Uterus (tissue), 4 donors: Measurements from ENCODE around the gene LMX1B. TPM values are rescaled to one million over a fixed set of nuclear protein-coding genes. Genes with fewer than 3 reads are reported as not detected.

Experiments used
- DNase-seq, 2 donors: peaks; one replicate each; pipeline ENCODE4 v3.0.0-alpha.2; 2019 to 2020
- H3K27ac ChIP-seq, 2 donors: fragments of 200-600 bp; sonication (generic); 1 replicate in 1 of 2; 2 replicates in 1 of 2; pipeline ENCODE4 v1.5.1; 2016 to 2018
- H3K27me3 ChIP-seq, 2 donors: fragments of 200-600 bp; sonication (generic); one replicate each; pipeline ENCODE4 v1.5.1; 2018 to 2019; ENCODE audit warnings: control low read depth in 1 of 2
- H3K36me3 ChIP-seq, 2 donors: fragments of 200-600 bp; sonication (generic); one replicate each; pipeline ENCODE4 v1.5.1; 2019; ENCODE audit warnings: control low read depth in 1 of 2
- H3K4me1 ChIP-seq, 2 donors: fragments of 200-600 bp; sonication (generic); one replicate each; pipeline ENCODE4 v1.5.1; 2018 to 2019; ENCODE audit warnings: control low read depth in 1 of 2
- H3K4me3 ChIP-seq, 2 donors: fragments of 200-600 bp; sonication (generic); 1 replicate in 1 of 2; 2 replicates in 1 of 2; pipeline ENCODE4 v1.5.1; 2018 to 2019; ENCODE audit warnings: mild to moderate bottlenecking in 1 of 2
- H3K9me3 ChIP-seq, 2 donors: fragments of 200-600 bp; sonication (generic); one replicate each; pipeline ENCODE4 v1.5.1; 2019; ENCODE audit warnings: control low read depth in 1 of 2
- CTCF ChIP-seq, 4 experiments: fragments of 200-600 bp in 2 of 4; fragments of 450-650 bp in 2 of 4; sonication (generic) in 2 of 4; IDR thresholded peaks; one replicate each; pipeline ENCODE4 v1.5.1; 2016 to 2019; ENCODE audit warnings: antibody characterized with exemption in 4 of 4, mild to moderate bottlenecking in 2 of 4, moderate library complexity in 1 of 4
- POLR2A ChIP-seq, 2 donors: fragments of 450-650 bp; IDR thresholded peaks; one replicate each; pipeline ENCODE4 v1.6.1; 2016; ENCODE audit warnings: antibody characterized with exemption in 2 of 2, mild to moderate bottlenecking in 1 of 2, moderate library complexity in 1 of 2
- intact Hi-C: fragments of 100-400 bp; cut with DNase I; formaldehyde crosslinking; loops from one replicate; pipeline ENCODE4 v1.15.1; 2023; ENCODE audit warnings: low total_unique reads
- total RNA-seq, 4 donors: library from RNA; depleted of rRNA in 3 of 4; stranded (reverse); fragments of >200 nt in 3 of 4; gene quantifications; one replicate each; pipeline versions ENCODE4 v1.1.0 to v1.2.4, GENCODE V29; 2014 to 2023
- donor health status: DM: yes; HTN: yes; CAD: no.

Gene LMX1B
- total RNA-seq, 4 donors from 2014 or later = not detected

- peaks cover 0 to 8% of the 10 kb centered on the region in 2 donors for H3K27me3 ChIP-seq
- peaks cover 0 to 2% of the 10 kb centered on the region in 2 donors for H3K4me1 ChIP-seq
- H3K36me3 ChIP-seq = no peaks in the 10 kb centered on the region
- no peaks in the 10 kb centered on the region for H3K9me3 ChIP-seq
- TF ChIP-seq CTCF (IDR thresholded peaks at IDR 0.05) = no peak
- no peak for TF ChIP-seq POLR2A (IDR thresholded peaks at IDR 0.05)
- H3K4me3 ChIP-seq = no peak overlapping the region
- no peak overlapping the region for H3K27ac ChIP-seq
- intact Hi-C loops = no loop called here
- no peak for DNase-seq
Measured at GRCh38 chr9:126670270-126670669, 56.5 kb downstream of the LMX1B start.

- peaks cover 0 to 10% of the 10 kb centered on the region in 2 donors for H3K27me3 ChIP-seq
- TF ChIP-seq POLR2A (IDR thresholded peaks at IDR 0.05) (no peak), CTCF (IDR thresholded peaks at IDR 0.05) (no peak)
- no peak for DNase-seq
- no peaks in the 10 kb centered on the region for H3K4me1 ChIP-seq
- intact Hi-C loops = no loop called here
- no peak overlapping the region for H3K27ac ChIP-seq
- H3K9me3 ChIP-seq = no peaks in the 10 kb centered on the region
- H3K36me3 ChIP-seq = no peaks in the 10 kb centered on the region
- no peak overlapping the region for H3K4me3 ChIP-seq
Measured at GRCh38 chr9:126671381-126671831, 57.7 kb downstream of the LMX1B start.

GRCh38 chr9:126671983-126672382 is 58.3 kb downstream of the LMX1B start:
- H3K36me3 ChIP-seq = no peaks in the 10 kb centered on the region
- DNase-seq = no peak
- TF ChIP-seq POLR2A (IDR thresholded peaks at IDR 0.05) (no peak), CTCF (IDR thresholded peaks at IDR 0.05) (no peak)
- H3K4me3 ChIP-seq = no peak overlapping the region
- peaks cover 0 to 14% of the 10 kb centered on the region in 2 donors for H3K27me3 ChIP-seq
- intact Hi-C loops = no loop called here
- H3K27ac ChIP-seq = no peak overlapping the region
- H3K9me3 ChIP-seq = no peaks in the 10 kb centered on the region
- no peaks in the 10 kb centered on the region for H3K4me1 ChIP-seq

DNA sequence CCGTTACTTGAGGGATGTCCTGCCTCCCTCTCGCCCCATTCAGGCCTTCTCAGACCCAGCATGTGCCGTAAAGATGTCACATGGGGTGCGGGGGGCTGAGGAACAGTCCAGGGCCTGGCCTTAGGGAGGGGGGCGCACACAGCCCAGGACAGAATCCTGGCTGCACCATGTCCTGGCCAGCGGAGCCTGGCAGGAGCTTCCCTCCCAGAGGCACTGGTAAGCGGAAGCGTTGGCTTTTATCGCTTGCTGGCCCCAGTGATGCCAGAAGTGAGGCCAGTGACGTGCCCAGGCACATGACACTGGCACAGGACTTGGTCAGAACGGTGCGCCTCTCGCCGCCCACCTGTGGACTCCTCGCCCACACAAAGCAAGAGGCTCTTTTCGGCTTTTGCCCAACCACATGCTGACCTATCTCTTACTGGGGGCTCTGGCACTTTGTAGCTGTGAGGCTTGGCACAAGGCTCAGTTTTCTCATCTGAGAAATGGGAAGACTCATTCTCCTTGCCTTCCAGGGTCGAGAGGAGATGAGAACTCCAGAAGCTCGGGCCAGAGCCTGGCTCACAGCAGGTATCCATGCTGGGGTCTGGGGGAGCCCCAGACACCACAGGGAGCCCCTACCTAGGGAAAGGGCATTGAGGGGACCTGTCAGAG is 59.0 kb downstream of the LMX1B start:
- intact Hi-C loops = no loop called here
- no peaks in the 10 kb centered on the region for H3K4me1 ChIP-seq
- H3K9me3 ChIP-seq = no peaks in the 10 kb centered on the region
- H3K36me3 ChIP-seq = no peaks in the 10 kb centered on the region
- no peak for TF ChIP-seq CTCF (IDR thresholded peaks at IDR 0.05)
- TF ChIP-seq POLR2A (IDR thresholded peaks at IDR 0.05) = no peak
- H3K4me3 ChIP-seq = no peak overlapping the region
- H3K27ac ChIP-seq = no peak overlapping the region
- peaks cover 0 to 22% of the 10 kb centered on the region in 2 donors for H3K27me3 ChIP-seq
- no peak for DNase-seq

DNA sequence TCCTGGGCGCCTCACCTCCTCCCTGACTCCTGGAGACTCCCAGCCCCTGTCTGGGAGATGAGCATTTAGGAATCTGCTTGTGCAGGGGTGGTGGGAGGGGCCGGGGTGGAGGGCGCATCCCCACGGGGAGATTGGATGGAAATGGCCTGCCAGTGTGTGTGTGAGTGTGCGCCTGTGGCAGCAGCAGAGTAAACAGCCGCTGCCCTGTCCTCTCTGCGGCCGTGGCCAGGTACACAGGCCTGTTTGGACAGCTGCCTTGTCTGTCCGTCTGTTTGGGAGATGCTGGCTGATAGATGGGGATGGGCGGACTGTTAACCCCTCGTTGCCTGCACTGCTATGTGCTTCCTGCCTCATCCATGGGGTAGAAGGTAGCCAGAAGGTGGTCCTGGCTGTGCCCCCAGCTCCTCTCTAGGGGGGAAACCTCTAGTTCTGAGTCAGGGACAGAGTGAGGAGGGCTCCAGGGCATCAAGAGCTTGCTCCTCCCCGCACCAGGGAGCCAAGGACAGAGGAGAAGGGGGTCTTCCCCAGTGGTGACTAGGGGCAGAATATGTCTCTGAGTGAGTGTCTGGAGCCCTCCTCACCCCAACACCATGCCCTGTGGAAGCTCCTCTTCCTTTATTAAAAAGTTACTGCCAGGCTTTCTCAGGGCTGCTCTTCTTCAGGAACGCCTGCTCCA is 60.1 kb downstream of the LMX1B start:
- H3K9me3 ChIP-seq = no peaks in the 10 kb centered on the region

More for the DNA sequence above, 60.1 kb downstream of the LMX1B start:
- Histone ChIP-seq H3K27me3 (peaks cover 0 to 24% of the 10 kb centered on the region in 2 donors), H3K27ac (no peak overlapping the region), H3K36me3 (no peaks in the 10 kb centered on the region), H3K4me3 (no peak overlapping the region), H3K4me1 (no peaks in the 10 kb centered on the region)
- TF ChIP-seq POLR2A (IDR thresholded peaks at IDR 0.05) (no peak), CTCF (IDR thresholded peaks at IDR 0.05) (no peak)
- intact Hi-C loops = no loop called here
- no peak for DNase-seq
